ENCODE measurements around the gene CTNNA3. TPM values are rescaled to one million over a fixed set of nuclear protein-coding genes. Genes with fewer than 3 reads are reported as not detected.
A peak's percentile ranks its signal among the peaks of the same experiment; 100 is the strongest.

CTNNA3 gene
- total and polyA plus RNA-seq, 2 of the 4 experiments (the other 2 are of a cell fraction): 0.19 to 0.90 TPM

GRCh38 chr10:66228887-66229286 is 1467.1 kb downstream of the CTNNA3 start:
- intact Hi-C loops (cut with micrococcal nuclease) (no loop called here), dilution Hi-C loops (cut with HindIII; ENCODE audit: low sequenced_read_pairs, unreplicated experiment) (no loop called here), in situ Hi-C loops (cut with MboI; ENCODE audit: low sequenced_read_pairs) (no loop called here)
- no peaks in the 10 kb centered on the region for H3K36me3 ChIP-seq (ENCODE audit: control insufficient read depth, insufficient read depth, low read length)
- H2AK5ac ChIP-seq (ENCODE audit: low read depth, low read length): no peak overlapping the region
- TF ChIP-seq MAFK (IDR thresholded peaks at IDR 0.05; ENCODE audit: low read depth, low read length) (peak; percentile 61), POLR2A (IDR thresholded peaks at IDR 0.05; ENCODE audit: low read depth, low read length) (no peak)
- H2BK15ac ChIP-seq (ENCODE audit: low read depth, low read length): no peak overlapping the region
- H3K23ac ChIP-seq (ENCODE audit: low read depth, low read length): no peak overlapping the region
- no peak overlapping the region for H4K91ac ChIP-seq (ENCODE audit: insufficient read depth, low read depth, low read length)
- H3K27ac ChIP-seq (ENCODE audit: insufficient read depth, low read length): no peak overlapping the region
- no peak overlapping the region for H4K5ac ChIP-seq (ENCODE audit: low read depth, low read length)
- ATAC-seq (ENCODE audit: low read depth): no peak
- no peak overlapping the region for H2AFZ ChIP-seq (replicated peaks; ENCODE audit: low read length, poor library complexity)
- H3K4me2 ChIP-seq (ENCODE audit: low read depth, low read length): no peak overlapping the region
- no peaks in the 10 kb centered on the region for H3K79me1 ChIP-seq (ENCODE audit: low read depth in 1 of 2, low read length in 2 of 2)
- no peak overlapping the region for H2BK20ac ChIP-seq (ENCODE audit: low read depth, low read length)
- POLR2A ChIA-PET (ENCODE audit: unreplicated experiment): no interaction called here
- H2BK120ac ChIP-seq (ENCODE audit: low read depth, low read length): no peak overlapping the region
- peaks cover 4% of the 10 kb centered on the region; the same call in 1 of the 2 replicates for H3K9me3 ChIP-seq (ENCODE audit: control insufficient read depth, insufficient read depth, low read length)
- no peak overlapping the region for H3K18ac ChIP-seq (ENCODE audit: low read depth, low read length)
- no TSS peak for BruUV-seq (replicated peaks)
- H2AK9ac ChIP-seq (replicated peaks; ENCODE audit: low read depth, low read length, poor library complexity): no peak overlapping the region
- H3K4me3 ChIP-seq (ENCODE audit: insufficient read depth, low read depth, low read length): no peak overlapping the region
- H3K27me3 ChIP-seq (ENCODE audit: control insufficient read depth, insufficient read depth, low read length): no peaks in the 10 kb centered on the region
- no peak overlapping the region for H2BK5ac ChIP-seq (ENCODE audit: low read depth, low read length, poor library complexity, severe bottlenecking)
- no peak overlapping the region for H3K4ac ChIP-seq (ENCODE audit: low read depth, low read length)
- H3K14ac ChIP-seq (replicated peaks; ENCODE audit: low read depth, low read length): no peak overlapping the region
- no peaks in the 10 kb centered on the region for H3K9me1 ChIP-seq (ENCODE audit: insufficient read depth, low read length)
- H3K9ac ChIP-seq (ENCODE audit: low read depth, low read length): no peak overlapping the region
- CTCF ChIA-PET: no interaction called here
- DNase-seq: no peak
- H4K20me1 ChIP-seq (ENCODE audit: insufficient read depth, low read length): no peaks in the 10 kb centered on the region
- no peaks in the 10 kb centered on the region for H3K4me1 ChIP-seq (ENCODE audit: control insufficient read depth, insufficient read depth, low read length)
- no peak overlapping the region for H4K8ac ChIP-seq (ENCODE audit: low read depth in 2 of 2, low read length in 2 of 2)
- H3K56ac ChIP-seq (ENCODE audit: extremely low read depth, insufficient read depth, low read length): no peak overlapping the region
